Adrenal gland (tissue), 5 donors: ENCODE results near the gene CIZ1.

ENCODE experiments used
- CTCF ChIP-seq, 6 experiments: fragments of 450-650 bp in 4 of 6; fragments of 200-600 bp in 2 of 6; sonication (generic) in 1 of 6; IDR thresholded peaks; 1 replicate in 5 of 6; 2 replicates in 1 of 6; pipeline versions ENCODE4 v1.5.1 to v1.8.0; 2016 to 2021; ENCODE audit warnings: antibody characterized with exemption in 6 of 6, mild to moderate bottlenecking in 2 of 6, moderate library complexity in 1 of 6
- POLR2A ChIP-seq, 2 donors: fragments of 450-650 bp; IDR thresholded peaks; one replicate each; pipeline ENCODE4 v1.6.1; 2017; ENCODE audit warnings: antibody characterized with exemption in 2 of 2, mild to moderate bottlenecking in 2 of 2, moderate library complexity in 1 of 2
- donor health status: DM: no; HTN: no; CAD: no.

GRCh38 chr9:128138001-128138400, 53.4 kb downstream of the CIZ1 start:
- TF ChIP-seq CTCF (IDR thresholded peaks at IDR 0.05), result no peak
- TF ChIP-seq POLR2A (IDR thresholded peaks at IDR 0.05), result no peak
